Smooth muscle cell (in vitro differentiated cells): ENCODE measurements around the gene KCND1. TPM values are rescaled to one million over a fixed set of nuclear protein-coding genes. Genes with fewer than 3 reads are reported as not detected.

Source experiments
- DNase-seq: peaks from one replicate; lab custom pipeline; 2025; ENCODE audit not compliant: unreplicated experiment; lab: John Stamatoyannopoulos, UW
- H2AFZ ChIP-seq: fragments of 200-600 bp; sonication (generic); 2 replicates; pipeline ENCODE4 v1.6.0; 2016; ENCODE audit warnings: antibody characterized with exemption, low read depth, mild to moderate bottlenecking
- H3F3A ChIP-seq: fragments of 200-600 bp; sonication (generic); 2 replicates; pipeline ENCODE4 v1.6.0; 2017; ENCODE audit warnings: antibody characterized with exemption, low read depth
- H3K27ac ChIP-seq: fragments of 200-600 bp; sonication (generic); 2 replicates; pipeline ENCODE4 v1.5.1; 2016; ENCODE audit warnings: low read depth, mild to moderate bottlenecking
- H3K27me3 ChIP-seq: fragments of 200-600 bp; sonication (generic); 2 replicates; pipeline ENCODE4 v1.6.1; 2016; ENCODE audit warnings: low read depth, mild to moderate bottlenecking
- H3K36me3 ChIP-seq: fragments of 200-600 bp; sonication (generic); 2 replicates; pipeline ENCODE4 v1.5.1; 2016; ENCODE audit warnings: low read depth
- H3K4me1 ChIP-seq: fragments of 200-600 bp; sonication (generic); 2 replicates; pipeline ENCODE4 v1.5.1; 2016; ENCODE audit warnings: low read depth
- H3K4me2 ChIP-seq: fragments of 200-600 bp; sonication (generic); 2 replicates; pipeline ENCODE4 v1.6.0; 2016; ENCODE audit warnings: mild to moderate bottlenecking
- H3K4me3 ChIP-seq: fragments of 200-600 bp; sonication (generic); 2 replicates; pipeline ENCODE4 v1.5.1; 2016; ENCODE audit warnings: mild to moderate bottlenecking
- H3K79me2 ChIP-seq: fragments of 200-600 bp; sonication (generic); 2 replicates; pipeline ENCODE4 v1.6.0; 2016; ENCODE audit warnings: low read depth, mild to moderate bottlenecking
- H3K9ac ChIP-seq: fragments of 200-600 bp; sonication (generic); 2 replicates; pipeline ENCODE4 v1.6.0; 2016; ENCODE audit warnings: low read depth
- H3K9me3 ChIP-seq: fragments of 200-600 bp; sonication (generic); replicated peaks from 2 replicates; pipeline ENCODE4 v1.5.1; 2016; ENCODE audit warnings: low read depth
- H4K20me1 ChIP-seq: fragments of 200-600 bp; sonication (generic); 2 replicates; pipeline ENCODE4 v1.6.0; 2016; ENCODE audit warnings: low read depth
- WGBS: methylation state at CpG from one replicate; pipeline ENCODE4 v1.1.7; 2016; ENCODE audit warnings: low lambda C conversion rate; 5-methylcytosine and 5-hydroxymethylcytosine counted together
- polyA plus RNA-seq: library from polyadenylated mRNA; unstranded; fragments of >200 nt; fragmentation: Nextera tagmentation; extraction: Ambion mirVana; gene quantifications from 2 replicates; pipeline ENCODE4 v1.2.1, GENCODE V29; 2016
- total RNA-seq: library from RNA; depleted of rRNA; stranded (reverse); fragments of >200 nt; gene quantifications from 2 replicates; pipeline ENCODE4 v1.2.3, GENCODE V29; 2014
- TF ChIP-seq, protein P1 (sequence below): fragments of 200-600 bp; sonication (generic); IDR thresholded peaks from 2 replicates; pipeline ENCODE4 v1.5.1; 2017; ENCODE audit warnings: borderline replicate concordance, mild to moderate bottlenecking, antibody characterized with exemption; ENCODE audit not compliant: insufficient read depth, poor library complexity, severe bottlenecking

Gene KCND1
- total and polyA plus RNA-seq, 2 experiments from 2014 or later, result 0.94 to 3.3 TPM

DNA sequence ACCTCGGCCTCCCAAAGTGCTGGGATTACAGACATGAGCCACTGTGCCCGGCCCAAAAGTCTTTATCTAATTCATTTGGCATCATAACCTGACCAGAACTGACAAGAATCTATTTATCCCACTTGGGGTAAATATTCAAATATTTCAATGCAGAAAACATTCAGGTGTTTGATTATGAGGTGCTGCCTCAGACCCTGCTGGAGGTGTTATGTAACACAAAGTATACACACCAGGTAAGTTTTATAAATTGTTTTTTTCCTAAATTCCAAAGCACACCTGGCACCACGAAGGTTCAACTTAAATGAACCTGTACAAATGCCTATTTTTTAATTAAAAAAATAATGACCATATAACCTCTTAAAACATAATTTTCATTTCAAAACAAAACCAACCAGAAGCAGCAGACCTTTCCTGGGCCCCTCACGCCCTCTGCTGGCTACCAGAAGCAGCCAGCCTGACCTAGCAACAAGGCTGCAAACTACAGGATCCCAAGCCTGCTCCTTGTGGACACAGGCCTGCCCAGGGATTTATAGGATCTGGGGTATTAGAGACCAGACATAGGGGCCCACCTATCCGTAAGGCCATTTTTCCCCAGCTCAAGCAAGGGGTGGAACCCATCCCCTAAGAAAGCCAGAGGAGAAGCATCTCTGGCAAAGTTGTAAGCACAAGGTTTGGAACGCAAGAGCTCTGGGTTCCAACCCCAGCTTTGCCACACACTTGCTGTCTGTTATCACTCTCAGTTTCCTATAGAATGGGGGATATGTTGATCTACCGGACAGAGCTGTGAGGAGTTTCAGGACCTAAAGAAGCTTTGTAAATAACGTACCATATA is 25.9 kb downstream of the KCND1 start:
- H3K4me2 ChIP-seq, result no peak overlapping the region
- H3K79me2 ChIP-seq, result peaks cover 25% of the 10 kb centered on the region
- WGBS, result 55% methylated on average over 8 of the region's 8 CpGs
- H3K27ac ChIP-seq, result no peak overlapping the region
- H3K4me1 ChIP-seq, result no peaks in the 10 kb centered on the region
- H2AFZ ChIP-seq, result no peak overlapping the region
- no peak overlapping the region for H3K9ac ChIP-seq
- no peaks in the 10 kb centered on the region for H3K9me3 ChIP-seq
- no peaks in the 10 kb centered on the region for H3F3A ChIP-seq
- no peak overlapping the region for H3K4me3 ChIP-seq
- TF ChIP-seq, protein P1, sequence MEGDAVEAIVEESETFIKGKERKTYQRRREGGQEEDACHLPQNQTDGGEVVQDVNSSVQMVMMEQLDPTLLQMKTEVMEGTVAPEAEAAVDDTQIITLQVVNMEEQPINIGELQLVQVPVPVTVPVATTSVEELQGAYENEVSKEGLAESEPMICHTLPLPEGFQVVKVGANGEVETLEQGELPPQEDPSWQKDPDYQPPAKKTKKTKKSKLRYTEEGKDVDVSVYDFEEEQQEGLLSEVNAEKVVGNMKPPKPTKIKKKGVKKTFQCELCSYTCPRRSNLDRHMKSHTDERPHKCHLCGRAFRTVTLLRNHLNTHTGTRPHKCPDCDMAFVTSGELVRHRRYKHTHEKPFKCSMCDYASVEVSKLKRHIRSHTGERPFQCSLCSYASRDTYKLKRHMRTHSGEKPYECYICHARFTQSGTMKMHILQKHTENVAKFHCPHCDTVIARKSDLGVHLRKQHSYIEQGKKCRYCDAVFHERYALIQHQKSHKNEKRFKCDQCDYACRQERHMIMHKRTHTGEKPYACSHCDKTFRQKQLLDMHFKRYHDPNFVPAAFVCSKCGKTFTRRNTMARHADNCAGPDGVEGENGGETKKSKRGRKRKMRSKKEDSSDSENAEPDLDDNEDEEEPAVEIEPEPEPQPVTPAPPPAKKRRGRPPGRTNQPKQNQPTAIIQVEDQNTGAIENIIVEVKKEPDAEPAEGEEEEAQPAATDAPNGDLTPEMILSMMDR, result peak; percentile 65
- H3K36me3 ChIP-seq, result no peaks in the 10 kb centered on the region
- H4K20me1 ChIP-seq, result peaks cover 84% of the 10 kb centered on the region
- no peaks in the 10 kb centered on the region for H3K27me3 ChIP-seq
- no peak for DNase-seq

DNA sequence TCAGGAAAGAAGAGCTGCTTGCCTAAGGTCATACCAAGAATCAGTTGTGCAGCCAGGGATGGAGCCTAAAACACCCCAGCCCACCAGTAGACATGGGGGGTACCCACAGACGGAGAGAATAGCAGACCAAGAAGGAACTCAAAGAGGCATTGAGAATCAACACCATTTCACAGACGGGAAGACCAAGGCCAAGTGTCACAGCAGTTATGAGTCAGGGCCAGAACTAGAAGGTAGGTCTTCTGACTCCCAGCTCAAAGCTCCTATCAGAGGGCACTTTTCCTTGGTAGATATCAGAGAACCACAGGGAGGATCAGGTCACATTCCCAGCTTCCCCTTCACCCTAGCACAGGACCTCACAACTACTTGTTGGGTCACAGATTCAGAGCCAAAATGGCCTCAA is 28.7 kb downstream of the KCND1 start:
- Histone ChIP-seq H3K9me3 (no peaks in the 10 kb centered on the region), H3K4me3 (no peak overlapping the region)

DNA sequence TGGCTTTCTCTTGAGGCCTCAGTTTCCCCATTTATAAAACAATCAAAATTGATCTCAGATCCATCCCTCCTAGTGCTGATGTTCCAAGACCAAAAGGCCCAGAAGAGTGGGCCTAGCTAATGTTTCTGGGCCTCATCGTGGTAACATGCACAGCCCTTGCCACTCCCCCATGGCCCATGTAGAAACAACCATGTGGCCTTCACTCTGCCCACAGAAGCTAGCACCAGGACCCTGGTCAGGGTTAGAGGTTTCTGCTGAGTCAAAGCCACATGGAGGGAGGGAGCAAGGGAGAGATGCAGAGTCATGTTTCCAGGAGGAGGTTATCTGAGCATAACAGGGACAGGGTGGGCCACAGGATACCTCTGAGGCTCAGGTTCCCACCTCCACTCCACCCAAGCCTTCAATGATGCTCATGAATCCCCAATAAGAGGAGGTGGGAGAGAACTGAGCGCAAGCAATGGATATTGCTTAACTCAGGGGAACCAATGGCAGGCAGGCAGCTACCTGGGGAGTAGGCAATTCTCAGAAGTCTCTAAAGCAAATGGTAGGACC is 31.2 kb downstream of the KCND1 start:
- H3K36me3 ChIP-seq, result no peaks in the 10 kb centered on the region
- H3F3A ChIP-seq, result no peaks in the 10 kb centered on the region
- WGBS, result 78% methylated on average over 2 of the region's 2 CpGs
- no peak overlapping the region for H3K4me2 ChIP-seq
- TF ChIP-seq, protein P1, result no peak
- H3K27me3 ChIP-seq, result no peaks in the 10 kb centered on the region
- H3K4me3 ChIP-seq, result no peak overlapping the region
- no peaks in the 10 kb centered on the region for H3K9me3 ChIP-seq
- peaks cover 30% of the 10 kb centered on the region for H3K79me2 ChIP-seq
- no peaks in the 10 kb centered on the region for H3K4me1 ChIP-seq
- no peak overlapping the region for H3K9ac ChIP-seq
- H3K27ac ChIP-seq, result no peak overlapping the region
- H2AFZ ChIP-seq, result no peak overlapping the region
- H4K20me1 ChIP-seq, result peaks cover 86% of the 10 kb centered on the region
- DNase-seq, result no peak

More for the DNA sequence above, 28.7 kb downstream of the KCND1 start:
- Histone ChIP-seq H3K79me2 (peaks cover 30% of the 10 kb centered on the region), H2AFZ (no peak overlapping the region), H3K9ac (no peak overlapping the region), H3K4me1 (no peaks in the 10 kb centered on the region), H3K27me3 (no peaks in the 10 kb centered on the region), H4K20me1 (peaks cover 94% of the 10 kb centered on the region), H3F3A (no peaks in the 10 kb centered on the region), H3K36me3 (no peaks in the 10 kb centered on the region), H3K4me2 (no peak overlapping the region), H3K27ac (no peak overlapping the region)
- WGBS, result 82% methylated on average over 2 of the region's 2 CpGs
- no peak for DNase-seq
- TF ChIP-seq, protein P1, result no peak
